ENCODE data around the gene UQCC2.

UQCC2 gene

GRCh38 chr6:33746036-33746600 is 34.6 kb upstream of the UQCC2 start (continued):
- no peak for TF ChIP-seq TSHZ2 (CRISPR knock-in tag; IDR thresholded peaks at IDR 0.05)
- TF ChIP-seq ISL1 (CRISPR knock-in tag; IDR thresholded peaks at IDR 0.05) = no peak
- no peak for TF ChIP-seq ZC3H10 (CRISPR knock-in tag; IDR thresholded peaks at IDR 0.05)
- TF ChIP-seq TCF4 (CRISPR knock-in tag; IDR thresholded peaks at IDR 0.05; ENCODE audit: borderline replicate concordance) = no peak
- TF ChIP-seq CSDC2 (CRISPR knock-in tag; IDR thresholded peaks at IDR 0.05) = no peak

DNA sequence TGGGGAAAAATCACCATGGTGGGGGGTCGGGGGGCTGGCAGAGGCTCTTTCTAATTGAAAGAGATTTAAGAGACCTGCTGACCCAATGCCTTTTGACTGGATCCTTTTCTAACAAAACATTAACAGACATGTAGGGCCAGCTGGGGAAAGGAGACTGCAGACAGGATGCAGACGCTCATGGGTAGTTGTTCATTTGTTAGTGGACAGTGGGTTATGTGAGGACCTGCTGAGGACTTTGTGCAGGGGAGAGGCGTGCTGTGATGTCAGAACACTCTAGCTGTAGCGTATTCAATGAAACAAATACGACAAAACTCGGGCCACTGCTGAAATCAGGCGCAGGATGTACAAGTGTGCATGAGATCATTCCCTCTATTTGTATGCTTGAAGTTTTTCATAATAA is 34.0 kb upstream of the UQCC2 start:
- no peak for ATAC-seq
- TF ChIP-seq ZNF70 (CRISPR knock-in tag; IDR thresholded peaks at IDR 0.05) (no peak), TSHZ2 (CRISPR knock-in tag; IDR thresholded peaks at IDR 0.05) (no peak), PPARA (CRISPR knock-in tag; IDR thresholded peaks at IDR 0.05; ENCODE audit: borderline replicate concordance) (no peak), ESRRG (CRISPR knock-in tag; IDR thresholded peaks at IDR 0.05) (no peak), ARNTL (CRISPR knock-in tag; IDR thresholded peaks at IDR 0.05; ENCODE audit: borderline replicate concordance, low read depth) (no peak), ZC3H10 (CRISPR knock-in tag; IDR thresholded peaks at IDR 0.05) (no peak), BACH2 (CRISPR knock-in tag; IDR thresholded peaks at IDR 0.05; ENCODE audit: borderline replicate concordance) (no peak), RARB (CRISPR knock-in tag; IDR thresholded peaks at IDR 0.05) (no peak), ZFP3 (CRISPR knock-in tag; IDR thresholded peaks at IDR 0.05) (no peak), SNAI2 (CRISPR knock-in tag; IDR thresholded peaks at IDR 0.05) (no peak)
- TF ChIP-seq, protein P1, sequence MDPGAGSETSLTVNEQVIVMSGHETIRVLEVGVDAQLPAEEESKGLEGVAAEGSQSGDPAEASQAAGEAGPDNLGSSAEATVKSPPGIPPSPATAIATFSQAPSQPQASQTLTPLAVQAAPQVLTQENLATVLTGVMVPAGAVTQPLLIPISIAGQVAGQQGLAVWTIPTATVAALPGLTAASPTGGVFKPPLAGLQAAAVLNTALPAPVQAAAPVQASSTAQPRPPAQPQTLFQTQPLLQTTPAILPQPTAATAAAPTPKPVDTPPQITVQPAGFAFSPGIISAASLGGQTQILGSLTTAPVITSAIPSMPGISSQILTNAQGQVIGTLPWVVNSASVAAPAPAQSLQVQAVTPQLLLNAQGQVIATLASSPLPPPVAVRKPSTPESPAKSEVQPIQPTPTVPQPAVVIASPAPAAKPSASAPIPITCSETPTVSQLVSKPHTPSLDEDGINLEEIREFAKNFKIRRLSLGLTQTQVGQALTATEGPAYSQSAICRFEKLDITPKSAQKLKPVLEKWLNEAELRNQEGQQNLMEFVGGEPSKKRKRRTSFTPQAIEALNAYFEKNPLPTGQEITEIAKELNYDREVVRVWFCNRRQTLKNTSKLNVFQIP (CRISPR knock-in tag; IDR thresholded peaks at IDR 0.05; ENCODE audit: borderline replicate concordance, low read depth) = no peak
- TF ChIP-seq, protein P2, sequence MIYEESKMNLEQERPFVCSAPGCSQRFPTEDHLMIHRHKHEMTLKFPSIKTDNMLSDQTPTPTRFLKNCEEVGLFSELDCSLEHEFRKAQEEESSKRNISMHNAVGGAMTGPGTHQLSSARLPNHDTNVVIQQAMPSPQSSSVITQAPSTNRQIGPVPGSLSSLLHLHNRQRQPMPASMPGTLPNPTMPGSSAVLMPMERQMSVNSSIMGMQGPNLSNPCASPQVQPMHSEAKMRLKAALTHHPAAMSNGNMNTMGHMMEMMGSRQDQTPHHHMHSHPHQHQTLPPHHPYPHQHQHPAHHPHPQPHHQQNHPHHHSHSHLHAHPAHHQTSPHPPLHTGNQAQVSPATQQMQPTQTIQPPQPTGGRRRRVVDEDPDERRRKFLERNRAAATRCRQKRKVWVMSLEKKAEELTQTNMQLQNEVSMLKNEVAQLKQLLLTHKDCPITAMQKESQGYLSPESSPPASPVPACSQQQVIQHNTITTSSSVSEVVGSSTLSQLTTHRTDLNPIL (CRISPR knock-in tag; IDR thresholded peaks at IDR 0.05; ENCODE audit: low read depth) = no peak

- ATAC-seq = no peak; the same call in 2 of the 3 replicates
These were observed 33.5 kb upstream of the UQCC2 start for GRCh38 chr6:33744895-33745546.

DNA sequence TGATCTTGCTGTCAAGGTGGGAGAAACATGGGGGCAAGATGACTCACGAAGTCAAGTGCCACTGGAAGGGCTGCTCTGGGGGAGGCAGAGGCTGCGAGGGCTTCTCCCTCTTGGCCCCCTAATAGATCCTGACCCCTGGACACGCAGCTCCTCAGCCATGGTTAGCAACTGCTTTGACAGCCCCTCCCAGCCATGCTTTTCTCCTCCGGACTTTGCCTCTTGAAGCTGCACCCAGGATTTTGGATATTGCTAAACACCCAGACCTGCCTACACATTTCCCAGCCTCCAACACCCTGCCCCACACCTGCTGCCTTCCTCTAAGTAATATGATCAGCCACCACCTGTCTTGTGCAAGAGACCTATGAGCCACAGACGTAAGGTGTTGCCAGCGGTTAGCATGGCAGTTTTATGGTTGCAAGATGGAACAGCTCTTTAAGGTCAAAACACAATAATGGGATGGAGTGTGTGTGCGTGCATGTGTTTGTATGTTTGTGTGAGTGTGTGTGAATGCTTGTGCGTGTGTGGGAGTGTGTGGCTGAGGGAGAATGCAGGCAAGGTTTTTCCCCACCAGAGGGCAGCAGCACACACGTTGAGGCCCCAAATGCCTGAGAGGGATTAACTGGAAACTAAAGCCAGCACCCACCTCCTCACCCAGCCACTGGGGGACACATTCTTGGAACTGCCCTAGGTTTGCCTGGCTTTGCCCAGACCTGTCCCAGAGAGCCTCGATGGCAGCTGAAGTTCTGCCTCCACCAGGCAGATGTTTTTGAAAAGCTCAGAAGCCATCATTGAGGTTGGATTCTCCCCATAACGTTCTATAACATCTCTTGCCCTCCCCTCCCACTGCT is 32.7 kb upstream of the UQCC2 start:
- peak; percentile 88 for ATAC-seq
- TF ChIP-seq TSHZ2 (CRISPR knock-in tag; IDR thresholded peaks at IDR 0.05) (no peak), SNAI2 (CRISPR knock-in tag; IDR thresholded peaks at IDR 0.05) (no peak), CSDC2 (CRISPR knock-in tag; IDR thresholded peaks at IDR 0.05) (no peak), PATZ1 (CRISPR knock-in tag; IDR thresholded peaks at IDR 0.05; ENCODE audit: borderline replicate concordance) (no peak), ARNTL (CRISPR knock-in tag; IDR thresholded peaks at IDR 0.05; ENCODE audit: borderline replicate concordance, low read depth) (no peak), ISL1 (CRISPR knock-in tag; IDR thresholded peaks at IDR 0.05) (no peak), RARB (CRISPR knock-in tag; IDR thresholded peaks at IDR 0.05) (no peak), OSR1 (CRISPR knock-in tag; IDR thresholded peaks at IDR 0.05) (no peak), ZNF565 (CRISPR knock-in tag; conservative IDR thresholded peaks at IDR 0.05; ENCODE audit: low read depth) (no peak)

More at GRCh38 chr6:33744895-33745546, 33.5 kb upstream of the UQCC2 start:
- TF ChIP-seq TOX (CRISPR knock-in tag; IDR thresholded peaks at IDR 0.05; ENCODE audit: borderline replicate concordance) (no peak), ZNF70 (CRISPR knock-in tag; IDR thresholded peaks at IDR 0.05) (no peak), OSR1 (CRISPR knock-in tag; IDR thresholded peaks at IDR 0.05) (no peak), ISL1 (CRISPR knock-in tag; IDR thresholded peaks at IDR 0.05) (no peak), ESRRG (CRISPR knock-in tag; IDR thresholded peaks at IDR 0.05) (no peak)
